NB4 (cell line): ENCODE data around the gene KRTAP9-1.

Experiments used
- DNase-seq: peaks from one replicate; pipeline ENCODE4 v3.0.0; 2010; ENCODE audit warnings: low read depth
- H3K4me3 ChIP-seq: one replicate; pipeline ENCODE4 v1.5.1; 2011; ENCODE audit warnings: mild to moderate bottlenecking, low read depth, low read length, moderate library complexity
- CTCF ChIP-seq: IDR thresholded peaks from one replicate; pipeline ENCODE4 v1.5.1; 2012; ENCODE audit warnings: low read depth, low read length
- MAX ChIP-seq: IDR thresholded peaks from 2 replicates; pipeline ENCODE4 v1.6.1; 2011; ENCODE audit warnings: low read depth, low read length
- MYC ChIP-seq: IDR thresholded peaks from 2 replicates; pipeline ENCODE4 v1.6.1; 2011; ENCODE audit warnings: low read depth, low read length
- POLR2A ChIP-seq: IDR thresholded peaks from 2 replicates; pipeline ENCODE4 v1.6.1; 2011; ENCODE audit warnings: mild to moderate bottlenecking; ENCODE audit not compliant: insufficient read length; ENCODE audit errors: extremely low read depth

KRTAP9-1 gene

DNA sequence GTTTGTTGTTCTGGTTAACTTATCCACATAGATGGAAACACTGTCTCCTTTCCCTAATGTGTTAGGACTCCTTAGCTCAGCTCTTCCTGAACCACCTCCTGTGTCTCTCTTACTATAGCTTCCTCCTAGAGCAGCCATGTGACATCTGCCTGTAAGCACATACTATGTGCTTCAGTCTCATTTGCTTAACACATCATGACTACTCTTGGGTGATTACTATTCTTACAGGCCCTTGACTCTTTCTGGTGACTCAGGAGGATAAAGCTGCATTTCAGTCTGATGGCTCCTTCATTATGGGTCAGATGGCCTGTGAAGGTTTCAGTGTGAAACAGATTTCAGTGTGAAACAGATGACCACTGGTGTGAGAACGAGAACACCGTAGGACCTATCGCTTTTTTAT is 11.3 kb upstream of the KRTAP9-1 start:
- DNase-seq = no peak
- no peak overlapping the region for H3K4me3 ChIP-seq
- TF ChIP-seq MAX (no peak), POLR2A (no peak), CTCF (no peak), MYC (no peak)

GRCh38 chr17:41178843-41179616 is 10.7 kb upstream of the KRTAP9-1 start:
- H3K4me3 ChIP-seq = no peak overlapping the region
- DNase-seq = no peak
- no peak for TF ChIP-seq POLR2A
- no peak for TF ChIP-seq MYC
- TF ChIP-seq MAX = no peak
- TF ChIP-seq CTCF = no peak

- no peak for TF ChIP-seq MYC
- TF ChIP-seq POLR2A = no peak
- TF ChIP-seq MAX = no peak
- TF ChIP-seq CTCF = no peak
- no peak for DNase-seq
- H3K4me3 ChIP-seq = no peak within 1 kb of the TSS
Measured at GRCh38 chr17:41184480-41184961, 5.2 kb upstream of the KRTAP9-1 start, which contains the start of gene KRTAP4-1. KRTAP4-1 (minus strand) TSS chr17:41184911; CDS start chr17:41184854, 57 bp downstream.

DNA sequence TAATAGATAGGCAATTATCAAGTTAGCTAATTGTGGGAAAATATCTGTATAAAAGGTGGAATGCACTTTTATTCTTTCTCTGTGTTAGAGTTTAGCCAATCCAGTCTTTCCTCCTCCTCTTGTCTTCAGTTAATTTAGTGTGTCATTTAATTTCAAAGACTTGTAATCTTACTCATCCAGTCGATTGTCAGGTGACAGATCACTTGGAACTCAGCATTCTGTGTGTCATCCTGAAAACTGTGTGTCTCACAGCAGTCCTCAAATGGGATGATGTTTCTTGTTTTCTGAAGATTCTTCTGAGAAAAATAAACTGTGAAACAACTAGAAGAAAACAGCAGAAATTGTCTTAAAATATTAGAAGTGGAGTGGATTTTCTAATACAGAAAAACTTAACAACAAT is 4.7 kb upstream of the KRTAP9-1 start:
- DNase-seq = no peak
- H3K4me3 ChIP-seq = no peak overlapping the region
- TF ChIP-seq MAX (no peak), POLR2A (no peak), MYC (no peak), CTCF (no peak)

- no peak for DNase-seq
- no peak overlapping the region for H3K4me3 ChIP-seq
- no peak for TF ChIP-seq POLR2A
Measured at GRCh38 chr17:41186872-41187271, 2.8 kb upstream of the KRTAP9-1 start.

DNA sequence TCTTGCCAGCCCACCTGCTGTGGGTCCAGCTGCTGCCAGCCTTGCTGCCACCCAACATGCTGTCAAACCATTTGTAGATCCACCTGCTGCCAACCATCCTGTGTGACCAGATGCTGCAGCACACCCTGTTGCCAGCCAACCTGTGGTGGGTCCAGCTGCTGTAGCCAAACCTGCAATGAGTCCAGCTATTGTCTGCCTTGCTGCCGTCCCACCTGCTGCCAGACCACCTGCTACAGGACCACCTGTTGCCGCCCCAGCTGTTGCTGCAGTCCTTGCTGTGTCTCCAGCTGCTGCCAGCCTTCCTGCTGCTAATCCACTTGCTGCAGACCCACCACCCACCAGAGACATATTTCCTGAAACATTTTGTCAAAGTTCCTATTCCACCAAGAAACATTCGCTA is 641 bp downstream of the KRTAP9-1 start:
- no peak overlapping the region for H3K4me3 ChIP-seq
- TF ChIP-seq POLR2A (no peak), MYC (no peak), MAX (no peak), CTCF (no peak)
- DNase-seq = no peak
